GM13976 (cell line): ENCODE measurements around the gene FASN.
"Not testable (repeated sequence)": the region's sequence is repeated elsewhere in the genome, so short reads cannot be mapped to it uniquely, and the experiment has no call there.

ENCODE experiments used
- DNase-seq: peaks from one replicate; pipeline ENCODE4 v3.0.0; 2012; ENCODE audit warnings: low spot score
- CTCF ChIP-seq: IDR thresholded peaks from 2 replicates; pipeline ENCODE4 v1.5.1; 2012; ENCODE audit warnings: borderline replicate concordance, mild to moderate bottlenecking; ENCODE audit not compliant: insufficient read depth; ENCODE audit errors: extremely low read depth, missing control alignments, control extremely low read depth
- in situ Hi-C: fragments of 300-500 bp; cut with MboI; formaldehyde crosslinking; loops from one replicate; pipeline ENCODE4 v1.12.0; 2022; ENCODE audit warnings: low sequenced_read_pairs, mixed read lengths, inconsistent platforms; ENCODE audit not compliant: unreplicated experiment

The FASN gene

DNA sequence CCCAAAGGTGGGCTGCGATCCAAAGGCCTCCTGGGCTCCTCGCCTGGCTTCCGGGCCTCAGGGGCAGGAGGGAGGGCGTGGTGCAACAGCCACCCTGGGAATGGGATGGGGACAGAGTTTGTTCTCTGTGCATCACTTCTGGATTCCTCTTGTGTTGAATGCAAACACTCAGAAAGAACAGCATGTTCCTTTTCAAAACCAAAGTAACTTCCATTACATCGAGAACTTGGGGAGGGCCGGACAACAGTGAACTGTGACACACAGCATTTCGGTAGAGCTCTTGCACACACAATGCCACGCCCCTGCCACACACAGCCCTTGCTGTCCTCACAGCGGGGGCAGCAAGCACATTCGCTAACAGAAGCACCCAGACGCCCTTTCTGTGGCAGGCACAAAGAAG lies 36.1 kb upstream of the FASN start:
- no peak for DNase-seq
- no peak for TF ChIP-seq CTCF
- in situ Hi-C loops, result no loop called here

GRCh38 chr17:82133166-82133953 lies 35.3 kb upstream of the FASN start:
- DNase-seq, in situ Hi-C loops: not testable (repeated sequence)

DNA sequence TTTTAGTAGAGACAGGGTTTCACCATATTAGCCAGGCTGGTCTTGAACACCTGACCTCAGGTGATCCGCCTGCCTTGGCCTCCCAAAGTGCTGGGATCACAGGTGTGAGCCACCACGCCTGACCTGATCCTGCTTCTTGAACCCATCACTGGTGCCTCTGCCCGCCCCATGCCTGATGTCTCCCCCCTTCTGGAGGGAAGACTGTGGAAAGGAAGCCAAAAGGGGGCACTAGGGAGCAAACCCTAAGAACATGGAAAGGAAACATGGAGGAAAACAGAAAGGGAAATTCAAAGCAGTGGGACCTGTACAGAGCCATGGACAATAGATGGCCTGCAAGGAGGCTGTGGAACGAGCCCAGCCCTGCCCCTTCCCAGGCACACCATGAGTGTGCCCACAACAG lies 31.1 kb upstream of the FASN start:
- no peak for DNase-seq
- in situ Hi-C loops, result no loop called here
- no peak for TF ChIP-seq CTCF

- no peak for DNase-seq
- in situ Hi-C loops, result no loop called here
- TF ChIP-seq CTCF, result no peak
Observed at GRCh38 chr17:82128287-82128686, 30.3 kb upstream of the FASN start.

DNA sequence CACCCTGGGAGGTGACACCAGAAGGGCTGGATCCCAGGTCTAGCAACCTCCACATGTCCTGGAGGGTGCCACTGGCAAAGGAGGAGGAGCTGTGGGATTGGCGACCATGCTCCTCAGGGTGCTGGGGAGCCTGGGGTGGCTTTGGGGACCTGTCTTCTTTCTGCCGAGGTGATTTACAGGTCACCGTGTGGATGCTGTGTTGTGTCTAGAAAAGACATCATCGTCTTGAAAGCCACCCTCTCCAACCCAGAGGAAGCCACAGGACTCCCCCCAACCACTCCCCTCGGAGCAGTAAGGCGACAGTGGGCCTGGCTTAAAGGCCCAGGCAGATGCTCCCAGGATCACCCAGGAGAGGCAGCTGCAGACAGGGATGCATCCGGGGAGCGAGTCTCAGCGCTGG lies 29.7 kb upstream of the FASN start:
- DNase-seq, result no peak
- in situ Hi-C loops, result no loop called here
- TF ChIP-seq CTCF, result no peak

DNA sequence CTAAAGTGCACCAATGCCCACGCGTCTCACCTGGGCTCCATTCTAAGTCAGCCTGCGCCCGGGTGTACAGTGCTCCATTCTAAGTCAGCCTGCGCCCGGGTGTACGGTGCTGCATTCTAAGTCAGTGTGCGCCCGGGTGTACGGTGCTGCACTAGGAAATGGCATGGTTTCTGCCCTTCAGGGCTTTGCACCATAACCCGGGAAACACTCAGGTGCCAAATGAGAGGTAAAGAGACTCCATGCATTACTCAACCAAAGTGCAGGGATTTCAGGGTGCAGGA lies 29.2 kb upstream of the FASN start:
- in situ Hi-C loops, result no loop called here
- no peak for DNase-seq
- no peak for TF ChIP-seq CTCF

DNA sequence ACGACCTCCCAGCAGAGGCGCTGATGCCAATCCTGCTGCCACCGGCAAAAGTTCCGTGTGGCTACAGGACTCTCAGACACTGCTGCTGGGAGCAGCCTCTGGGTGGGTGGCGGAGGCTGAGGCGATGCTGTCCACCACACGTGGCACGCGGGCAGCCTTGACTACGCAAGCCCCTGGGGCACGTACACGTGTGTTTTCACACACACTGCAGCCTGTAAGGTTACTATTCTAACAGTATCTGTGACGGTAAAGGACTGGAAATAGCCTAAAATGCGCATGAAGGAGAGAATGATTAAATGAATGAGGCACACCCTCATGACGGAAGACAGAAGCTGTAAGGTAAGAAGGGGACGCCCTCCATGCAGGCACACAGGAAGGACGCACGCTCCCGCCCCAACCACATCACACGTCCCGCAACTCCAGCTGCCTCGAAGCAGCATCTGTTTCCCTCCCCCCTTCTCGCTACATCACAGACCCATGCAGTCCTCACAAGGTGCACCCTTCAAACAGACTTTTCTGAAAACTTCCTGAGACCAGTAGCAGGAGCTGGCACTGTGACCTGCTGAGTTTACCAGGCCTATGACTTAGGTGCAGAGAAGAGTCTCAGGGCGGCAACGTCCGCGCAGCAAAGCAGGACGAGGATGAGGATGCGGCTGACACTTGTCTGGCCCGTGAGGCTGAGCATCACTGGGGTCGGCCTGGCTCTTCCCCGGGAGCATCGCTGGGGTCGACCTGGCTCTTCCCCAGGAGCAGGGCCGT lies 28.7 kb upstream of the FASN start:
- in situ Hi-C loops, result no loop called here

More for the DNA sequence above, 28.7 kb upstream of the FASN start:
- DNase-seq, result no peak
- TF ChIP-seq CTCF, result no peak
